OCI-LY7 (cell line): ENCODE results near the gene NALCN. TPM values are rescaled to one million over a fixed set of nuclear protein-coding genes. Genes with fewer than 3 reads are reported as not detected.

Source experiments
- BruUV-seq: library from RNA; stranded (reverse); fragments of 400-500 nt; replicated peaks from 2 replicates; lab custom pipeline; 2021; lab: Mats Ljungman, UMichigan
- CTCF ChIA-PET: fragments of 300-600 bp; sonication (Branson Sonifier 250); formaldehyde crosslinking; loops from one replicate; lab custom pipeline; 2022; ENCODE audit warnings: antibody characterized with exemption; ENCODE audit not compliant: unreplicated experiment; lab: Charles Lee
- POLR2A ChIA-PET: fragments of 300-600 bp; sonication (Branson Sonifier 250); formaldehyde crosslinking; loops from one replicate; lab custom pipeline; 2022; ENCODE audit warnings: antibody characterized with exemption; lab: Charles Lee
- DNase-seq: peaks from one replicate; pipeline ENCODE4 v3.0.0-alpha.2; 2015; ENCODE audit warnings: low spot score
- H2AFZ ChIP-seq: fragments of 200-600 bp; sonication (generic), shearing (Covaris generic); 2 replicates; pipeline ENCODE4 v1.6.1; 2014; ENCODE audit warnings: mild to moderate bottlenecking, antibody characterized with exemption, low read length, moderate library complexity
- H3K27ac ChIP-seq: fragments of 200-600 bp; sonication (generic); 2 replicates; pipeline ENCODE4 v1.5.1; 2014; ENCODE audit warnings: mixed run types, low read depth, mild to moderate bottlenecking, moderate library complexity, low read length, inconsistent platforms; ENCODE audit not compliant: poor library complexity, severe bottlenecking
- H3K36me3 ChIP-seq: fragments of 200-600 bp; sonication (generic); 2 replicates; pipeline ENCODE4 v1.6.1; 2014; ENCODE audit warnings: mild to moderate bottlenecking, antibody characterized with exemption, low read length, moderate library complexity, mixed read lengths; ENCODE audit not compliant: insufficient read depth
- H3K4me1 ChIP-seq: fragments of 200-600 bp; sonication (generic); 2 replicates; pipeline ENCODE4 v1.5.1; 2014; ENCODE audit warnings: mild to moderate bottlenecking, low read length; ENCODE audit not compliant: insufficient read depth, poor library complexity, severe bottlenecking
- H3K4me2 ChIP-seq: fragments of 200-600 bp; sonication (generic); 2 replicates; pipeline ENCODE4 v1.6.1; 2014; ENCODE audit warnings: mild to moderate bottlenecking, low read length
- H3K4me3 ChIP-seq: fragments of 200-600 bp; sonication (generic); 2 replicates; pipeline ENCODE4 v1.5.1; 2014; ENCODE audit warnings: mild to moderate bottlenecking, low read depth, low read length; ENCODE audit not compliant: poor library complexity, severe bottlenecking
- H3K79me2 ChIP-seq: fragments of 200-600 bp; sonication (generic); 2 replicates; pipeline ENCODE4 v1.6.1; 2016; ENCODE audit warnings: low read depth, mild to moderate bottlenecking, low read length, moderate library complexity, mixed read lengths; ENCODE audit not compliant: insufficient read depth
- H3K9me2 ChIP-seq: fragments of 200-600 bp; sonication (generic); 2 replicates; pipeline ENCODE4 v1.6.1; 2016; ENCODE audit warnings: mild to moderate bottlenecking, low read length, mixed read lengths; ENCODE audit not compliant: insufficient read depth
- H3K9me3 ChIP-seq: fragments of 200-600 bp; sonication (generic); 2 replicates; pipeline ENCODE4 v1.6.1; 2014; ENCODE audit warnings: mild to moderate bottlenecking, mixed run types, low read length, mixed read lengths
- H4K20me1 ChIP-seq: fragments of 200-600 bp; sonication (generic); 2 replicates; pipeline ENCODE4 v1.6.1; 2014; ENCODE audit warnings: mild to moderate bottlenecking, antibody characterized with exemption, low read length, moderate library complexity, mixed read lengths; ENCODE audit not compliant: insufficient read depth
- EZH2phosphoT487 ChIP-seq: fragments of 200-600 bp; sonication (generic); IDR thresholded peaks from 2 replicates; pipeline ENCODE4 v1.6.1; 2018; ENCODE audit warnings: low read depth, borderline replicate concordance, mild to moderate bottlenecking, mixed run types, antibody characterized with exemption, low read length, moderate library complexity, mixed read lengths
- intact Hi-C: fragments of 100-400 bp; cut with micrococcal nuclease; formaldehyde crosslinking; loops from one replicate; pipeline ENCODE4 v1.10.0; 2022; ENCODE audit not compliant: unreplicated experiment
- total RNA-seq, 2 experiments: library from RNA; depleted of rRNA in 1 of 2; stranded (reverse); fragments of >200 nt in 1 of 2; shearing (Covaris generic) in 1 of 2; gene quantifications; 2 replicates each; pipeline ENCODE4 v1.2.3, GENCODE V29; 2014 to 2022
- TF ChIP-seq, protein P1 (sequence below): fragments of 200-600 bp; sonication (generic); conservative IDR thresholded peaks from 2 replicates; pipeline ENCODE4 v1.5.1; 2014; ENCODE audit warnings: mild to moderate bottlenecking, antibody characterized with exemption, low read length, moderate library complexity, mixed read lengths

Gene NALCN
- total RNA-seq, 2 experiments from 2014 or later = not detected

GRCh38 chr13:101382701-101383100 is 33.6 kb downstream of the NALCN start:
- Histone ChIP-seq H3K79me2 (no peaks in the 10 kb centered on the region), H3K4me3 (no peak overlapping the region), H3K9me3 (no peaks in the 10 kb centered on the region), H3K4me1 (no peaks in the 10 kb centered on the region), H3K36me3 (no peaks in the 10 kb centered on the region), H3K9me2 (no peaks in the 10 kb centered on the region), H4K20me1 (no peaks in the 10 kb centered on the region), H2AFZ (no peak overlapping the region), H3K27ac (no peak overlapping the region), H3K4me2 (no peak overlapping the region)
- TF ChIP-seq, protein P1, sequence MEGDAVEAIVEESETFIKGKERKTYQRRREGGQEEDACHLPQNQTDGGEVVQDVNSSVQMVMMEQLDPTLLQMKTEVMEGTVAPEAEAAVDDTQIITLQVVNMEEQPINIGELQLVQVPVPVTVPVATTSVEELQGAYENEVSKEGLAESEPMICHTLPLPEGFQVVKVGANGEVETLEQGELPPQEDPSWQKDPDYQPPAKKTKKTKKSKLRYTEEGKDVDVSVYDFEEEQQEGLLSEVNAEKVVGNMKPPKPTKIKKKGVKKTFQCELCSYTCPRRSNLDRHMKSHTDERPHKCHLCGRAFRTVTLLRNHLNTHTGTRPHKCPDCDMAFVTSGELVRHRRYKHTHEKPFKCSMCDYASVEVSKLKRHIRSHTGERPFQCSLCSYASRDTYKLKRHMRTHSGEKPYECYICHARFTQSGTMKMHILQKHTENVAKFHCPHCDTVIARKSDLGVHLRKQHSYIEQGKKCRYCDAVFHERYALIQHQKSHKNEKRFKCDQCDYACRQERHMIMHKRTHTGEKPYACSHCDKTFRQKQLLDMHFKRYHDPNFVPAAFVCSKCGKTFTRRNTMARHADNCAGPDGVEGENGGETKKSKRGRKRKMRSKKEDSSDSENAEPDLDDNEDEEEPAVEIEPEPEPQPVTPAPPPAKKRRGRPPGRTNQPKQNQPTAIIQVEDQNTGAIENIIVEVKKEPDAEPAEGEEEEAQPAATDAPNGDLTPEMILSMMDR = no peak
- no peak for TF ChIP-seq EZH2phosphoT487
- DNase-seq = no peak
- CTCF ChIA-PET = no interaction called here
- intact Hi-C loops = no loop called here
- no TSS peak for BruUV-seq
- POLR2A ChIA-PET = interaction anchor here (0.6 kb wide), 1 partner anchor 649 kb away, joined by 3 read pairs; no protein-coding TSS in a partner anchor

- Histone ChIP-seq H3K79me2 (no peaks in the 10 kb centered on the region), H3K9me3 (no peaks in the 10 kb centered on the region), H3K36me3 (no peaks in the 10 kb centered on the region), H2AFZ (no peak overlapping the region), H4K20me1 (no peaks in the 10 kb centered on the region), H3K4me1 (no peaks in the 10 kb centered on the region), H3K9me2 (no peaks in the 10 kb centered on the region), H3K4me3 (no peak overlapping the region), H3K4me2 (no peak overlapping the region), H3K27ac (no peak overlapping the region)
- TF ChIP-seq, protein P1 = no peak
- no peak for TF ChIP-seq EZH2phosphoT487
- no peak for DNase-seq
- ChIA-PET CTCF (no interaction called here), POLR2A (interaction anchor here (0.6 kb wide), 1 partner anchor 649 kb away, joined by 3 read pairs; no protein-coding TSS in a partner anchor)
- BruUV-seq = no TSS peak
- intact Hi-C loops = no loop called here
Measured at GRCh38 chr13:101382086-101382485, 34.2 kb downstream of the NALCN start.

- Histone ChIP-seq H3K79me2 (no peaks in the 10 kb centered on the region), H3K36me3 (no peaks in the 10 kb centered on the region), H3K27ac (no peak overlapping the region), H4K20me1 (no peaks in the 10 kb centered on the region), H3K4me3 (no peak overlapping the region), H3K9me3 (no peaks in the 10 kb centered on the region), H3K9me2 (no peaks in the 10 kb centered on the region), H3K4me2 (no peak overlapping the region), H2AFZ (no peak overlapping the region), H3K4me1 (no peaks in the 10 kb centered on the region)
- no peak for DNase-seq
- ChIA-PET CTCF (no interaction called here), POLR2A (interaction anchor here (0.7 kb wide), 2 partner anchors 29 to 100 kb away, joined by 3 read pairs; no protein-coding TSS in a partner anchor)
- TF ChIP-seq, protein P1 = no peak
- TF ChIP-seq EZH2phosphoT487 = no peak
- BruUV-seq = no TSS peak
- intact Hi-C loops = no loop called here
Measured at GRCh38 chr13:101360525-101360924, 55.8 kb downstream of the NALCN start.
